Measurements from ENCODE around the gene MIEF2.
"Not testable (repeated sequence)": the region's sequence is repeated elsewhere in the genome, so short reads cannot be mapped to it uniquely, and the experiment has no call there.

MIEF2 gene

GRCh38 chr17:18257268-18257981 is 3.0 kb upstream of the MIEF2 start:
- no peak for DNase-seq

- DNase-seq: no peak
Observed at GRCh38 chr17:18257982-18258355, 2.5 kb upstream of the MIEF2 start.

GRCh38 chr17:18258356-18259038 is 2.0 kb upstream of the MIEF2 start, which contains the start of gene FLII:
TSS of gene FLII (minus strand) at chr17:18258738. CDS start at chr17:18258690, 48 bp downstream.
- DNase-seq: no peak

GRCh38 chr17:18259621-18260331 is 686 bp upstream of the MIEF2 start:
- DNase-seq: no peak

- no peak for DNase-seq
Observed at GRCh38 chr17:18261146-18261515, 669 bp downstream of the MIEF2 start.

GRCh38 chr17:18261659-18262058 is 1.2 kb downstream of the MIEF2 start:
- no peak for DNase-seq

GRCh38 chr17:18262111-18262510 is 1.6 kb downstream of the MIEF2 start:
- no peak for DNase-seq

GRCh38 chr17:18262641-18263040 is 2.2 kb downstream of the MIEF2 start:
- no peak for DNase-seq

- DNase-seq: no peak
Observed at GRCh38 chr17:18263885-18264682, 3.6 kb downstream of the MIEF2 start.

- no peak for DNase-seq
Observed at GRCh38 chr17:18267366-18267765, 6.9 kb downstream of the MIEF2 start.

GRCh38 chr17:18267927-18268711 is 7.7 kb downstream of the MIEF2 start:
- DNase-seq: no peak

GRCh38 chr17:18270046-18270931 is 9.8 kb downstream of the MIEF2 start:
- DNase-seq: no peak

GRCh38 chr17:18277076-18277475 is 16.6 kb downstream of the MIEF2 start:
- no peak for DNase-seq

GRCh38 chr17:18278867-18279266 is 18.4 kb downstream of the MIEF2 start:
- no peak for DNase-seq

GRCh38 chr17:18280249-18280648 is 19.8 kb downstream of the MIEF2 start:
- DNase-seq: no peak

GRCh38 chr17:18280766-18281371 is 20.4 kb downstream of the MIEF2 start:
- DNase-seq: no peak

GRCh38 chr17:18281788-18282187 is 21.3 kb downstream of the MIEF2 start:
- DNase-seq: no peak

GRCh38 chr17:18285296-18285695 is 24.8 kb downstream of the MIEF2 start:
- DNase-seq: no peak

GRCh38 chr17:18291718-18292540 is 31.5 kb downstream of the MIEF2 start:
- DNase-seq: no peak

GRCh38 chr17:18298061-18298460 is 37.6 kb downstream of the MIEF2 start:
- DNase-seq: not testable (repeated sequence)

Data from GDM1 (cell line).